Esophagus (tissue), 2 donors: ENCODE results near the gene KRT72. TPM values are rescaled to one million over a fixed set of nuclear protein-coding genes. Genes with fewer than 3 reads are reported as not detected.

ENCODE experiments used
- H3K27ac ChIP-seq, 2 donors: one replicate each; pipeline ENCODE4 v1.5.1; 2013; ENCODE audit warnings: low read depth in 2 of 2, mild to moderate bottlenecking in 2 of 2, inconsistent platforms in 1 of 2, low read length in 1 of 2, moderate library complexity in 1 of 2
- H3K27me3 ChIP-seq, 2 donors: one replicate each; pipeline ENCODE4 v1.6.1; 2013; ENCODE audit warnings: low read length in 2 of 2, control low read depth in 1 of 2, mild to moderate bottlenecking in 1 of 2; ENCODE audit not compliant: insufficient read depth in 2 of 2, control insufficient read depth in 1 of 2
- H3K36me3 ChIP-seq, 2 donors: one replicate each; pipeline ENCODE4 v1.6.1; 2013; ENCODE audit warnings: low read length in 1 of 2; ENCODE audit not compliant: control insufficient read depth in 2 of 2, insufficient read depth in 2 of 2
- H3K4me1 ChIP-seq, 2 donors: one replicate each; pipeline ENCODE4 v1.6.1; 2013; ENCODE audit warnings: low read length in 1 of 2; ENCODE audit not compliant: control insufficient read depth in 2 of 2, insufficient read depth in 2 of 2
- H3K4me3 ChIP-seq, 2 donors: one replicate each; pipeline ENCODE4 v1.5.1; 2013; ENCODE audit warnings: low read length in 2 of 2, mild to moderate bottlenecking in 2 of 2, low read depth in 1 of 2, moderate library complexity in 1 of 2
- H3K9me3 ChIP-seq, 2 donors: one replicate each; pipeline ENCODE4 v1.6.1; 2013; ENCODE audit warnings: mild to moderate bottlenecking in 2 of 2, low read depth in 1 of 2, low read length in 1 of 2, moderate library complexity in 1 of 2; ENCODE audit not compliant: control insufficient read depth in 2 of 2, insufficient read depth in 1 of 2
- WGBS, 2 donors: extraction: QIAGEN DNeasy Blood & Tissue Kit; methylation state at CpG; one replicate each; pipeline ENCODE4 v1.1.7; 2013; 5-methylcytosine and 5-hydroxymethylcytosine counted together
- polyA plus RNA-seq, 2 donors: library from polyadenylated mRNA; stranded (reverse); fragments of 200-250 nt; gene quantifications; one replicate each; pipeline ENCODE4 v1.2.3, GENCODE V29; 2013
- donor health status: healthy with polysubstance abuse.
- donor health status: Bipolar disorder and iron deficiency.

KRT72 gene
- polyA plus RNA-seq, 2 donors: not detected

GRCh38 chr12:52542157-52542556 is 59.1 kb downstream of the KRT72 start:
- Histone ChIP-seq H3K4me1 (peaks cover 0 to 19% of the 10 kb centered on the region in 2 donors), H3K27ac (no peak overlapping the region), H3K36me3 (no peaks in the 10 kb centered on the region), H3K9me3 (no peaks in the 10 kb centered on the region), H3K27me3 (no peaks in the 10 kb centered on the region), H3K4me3 (no peak overlapping the region)

GRCh38 chr12:52541709-52542108 is 59.6 kb downstream of the KRT72 start:
- Histone ChIP-seq H3K36me3 (no peaks in the 10 kb centered on the region), H3K27me3 (no peaks in the 10 kb centered on the region), H3K27ac (no peak overlapping the region), H3K4me1 (peaks cover 0 to 19% of the 10 kb centered on the region in 2 donors), H3K4me3 (no peak overlapping the region), H3K9me3 (no peaks in the 10 kb centered on the region)
- 91 to 93% methylated on average over 5 of the region's 5 CpGs for WGBS, 2 donors

- WGBS, 2 donors: 83 to 92% methylated on average over 7 of the region's 7 CpGs
- no peaks in the 10 kb centered on the region for H3K36me3 ChIP-seq
- peaks cover 0 to 19% of the 10 kb centered on the region in 2 donors for H3K4me1 ChIP-seq
- no peak overlapping the region for H3K27ac ChIP-seq
- no peak overlapping the region for H3K4me3 ChIP-seq
- no peaks in the 10 kb centered on the region for H3K9me3 ChIP-seq
- H3K27me3 ChIP-seq: no peaks in the 10 kb centered on the region
These were observed 60.7 kb downstream of the KRT72 start for GRCh38 chr12:52540531-52540930.

GRCh38 chr12:52539821-52540173 is 61.5 kb downstream of the KRT72 start:
- peaks cover 0 to 19% of the 10 kb centered on the region in 2 donors for H3K4me1 ChIP-seq
- no peak overlapping the region for H3K27ac ChIP-seq
- WGBS, 2 donors: 77 to 93% methylated on average over 2 to 3 of the region's 3 CpGs

GRCh38 chr12:52539083-52539820 is 62.0 kb downstream of the KRT72 start:
- H3K27ac ChIP-seq: no peak overlapping the region
- WGBS, 2 donors: 43 to 51% methylated on average over 4 to 5 of the region's 5 CpGs

More at GRCh38 chr12:52539821-52540173, 61.5 kb downstream of the KRT72 start:
- Histone ChIP-seq H3K4me3 (no peak overlapping the region), H3K9me3 (no peaks in the 10 kb centered on the region), H3K27me3 (no peaks in the 10 kb centered on the region), H3K36me3 (no peaks in the 10 kb centered on the region)

GRCh38 chr12:52537101-52537500 is 64.2 kb downstream of the KRT72 start:
- no peaks in the 10 kb centered on the region for H3K27me3 ChIP-seq
- 61 to 65% methylated on average over 3 of the region's 3 CpGs for WGBS, 2 donors
- H3K27ac ChIP-seq: no peak overlapping the region
- H3K36me3 ChIP-seq: no peaks in the 10 kb centered on the region
- no peak overlapping the region for H3K4me3 ChIP-seq
- H3K4me1 ChIP-seq: peaks cover 0 to 12% of the 10 kb centered on the region in 2 donors
- no peaks in the 10 kb centered on the region for H3K9me3 ChIP-seq

More at GRCh38 chr12:52539083-52539820, 62.0 kb downstream of the KRT72 start:
- Histone ChIP-seq H3K4me1 (peaks cover 0 to 14% of the 10 kb centered on the region in 2 donors), H3K27me3 (no peaks in the 10 kb centered on the region), H3K9me3 (no peaks in the 10 kb centered on the region), H3K4me3 (no peak overlapping the region), H3K36me3 (no peaks in the 10 kb centered on the region)

Other genes with a start within 250 kb of the KRT72 start
- gene KRT85, start 234.0 kb downstream of the KRT72 start, polyA plus RNA-seq: not detected
- under 1 TPM in 1 of 2 donors, not detected in 1; 0.02 TPM for gene KRT84, start 215.8 kb downstream of the KRT72 start, polyA plus RNA-seq
- gene KRT82, start 195.1 kb downstream of the KRT72 start, polyA plus RNA-seq: not detected
- under 1 TPM; 0.08 to 0.19 TPM for gene KRT75, start 167.1 kb downstream of the KRT72 start, polyA plus RNA-seq
- gene KRT6B, start 149.3 kb downstream of the KRT72 start, polyA plus RNA-seq: 100 to 1,000 TPM; 106 to 453 TPM
- 100 to 1,000 TPM; 229 to 427 TPM for gene KRT6C, start 127.7 kb downstream of the KRT72 start, polyA plus RNA-seq
- 1,000 to 10,000 TPM in 1 of 2 donors, 100 to 1,000 TPM in 1; 945 to 7,628 TPM for gene KRT6A, start 108.2 kb downstream of the KRT72 start, polyA plus RNA-seq
- gene KRT5, start 81.1 kb downstream of the KRT72 start, polyA plus RNA-seq: 1,000 to 10,000 TPM; 3,653 to 6,695 TPM
- not detected for gene KRT71, start 48.3 kb downstream of the KRT72 start, polyA plus RNA-seq
- under 1 TPM; 0.07 to 0.24 TPM for gene KRT74, start 27.6 kb downstream of the KRT72 start, polyA plus RNA-seq
- gene KRT73, start 17.1 kb upstream of the KRT72 start, polyA plus RNA-seq: not detected
- gene KRT2, start 50.7 kb upstream of the KRT72 start, polyA plus RNA-seq: under 1 TPM; 0.09 to 0.12 TPM
- gene KRT1, start 78.9 kb upstream of the KRT72 start, polyA plus RNA-seq: 10 to 100 TPM in 1 of 2 donors, 1 to 10 TPM in 1; 4.1 to 12.5 TPM
- gene KRT77, start 102.1 kb upstream of the KRT72 start, polyA plus RNA-seq: under 1 TPM in 1 of 2 donors, not detected in 1; 0.06 TPM
- under 1 TPM in 1 of 2 donors, not detected in 1; 0.05 TPM for gene KRT76, start 175.9 kb upstream of the KRT72 start, polyA plus RNA-seq
- gene KRT3, start 194.7 kb upstream of the KRT72 start, polyA plus RNA-seq: 1 to 10 TPM; 1.9 to 2.4 TPM
- over 10,000 TPM in 1 of 2 donors, 1,000 to 10,000 TPM in 1; 8,130 to 17,509 TPM for gene KRT4, start 212.7 kb upstream of the KRT72 start, polyA plus RNA-seq
- 1 to 10 TPM in 1 of 2 donors, under 1 TPM in 1; 0.75 to 1.8 TPM for gene KRT79, start 232.8 kb upstream of the KRT72 start, polyA plus RNA-seq
- 1,000 to 10,000 TPM in 1 of 2 donors, 100 to 1,000 TPM in 1; 633 to 1,998 TPM for gene KRT78, start 247.5 kb upstream of the KRT72 start, polyA plus RNA-seq